HepG2 (cell line): ENCODE results near the gene DAD1. TPM values are rescaled to one million over a fixed set of nuclear protein-coding genes. Genes with fewer than 3 reads are reported as not detected.

Experiments used
- AHR ChIP-seq: IDR thresholded peaks from 2 replicates; pipeline ENCODE4 v1.6.1; 2018; ENCODE audit warnings: missing genetic modification reagents, missing compliant biosample characterization
- CHD4 ChIP-seq: fragments of 200-600 bp; sonication (generic); IDR thresholded peaks from 2 replicates; pipeline ENCODE4 v1.7.0; 2017; ENCODE audit warnings: mild to moderate bottlenecking, low read length, borderline replicate concordance
- EHMT2 ChIP-seq: fragments of 200-600 bp; sonication (generic); IDR thresholded peaks from 2 replicates; pipeline ENCODE4 v1.7.0; 2017; ENCODE audit warnings: antibody characterized with exemption, low read depth, low read length, borderline replicate concordance
- HNRNPLL ChIP-seq: fragments of 200-400 bp; formaldehyde crosslinking; IDR thresholded peaks from 2 replicates; pipeline ENCODE4 v1.6.1; 2017; ENCODE audit warnings: mild to moderate bottlenecking, low read depth, low read length; ENCODE audit not compliant: poor library complexity, severe bottlenecking
- HOXA9 ChIP-seq: sonication (generic); formaldehyde crosslinking; IDR thresholded peaks from 2 replicates; pipeline ENCODE4 v1.8.1; 2022; ENCODE audit warnings: missing genetic modification reagents, mild to moderate bottlenecking, moderate library complexity, borderline replicate concordance
- MIER2 ChIP-seq: IDR thresholded peaks from 2 replicates; pipeline ENCODE4 v1.6.1; 2016; ENCODE audit warnings: missing biosample characterization, missing genetic modification reagents
- PAWR ChIP-seq: sonication (generic); formaldehyde crosslinking; IDR thresholded peaks from 2 replicates; pipeline ENCODE4 v1.4.0; 2020; ENCODE audit warnings: missing genetic modification reagents, mild to moderate bottlenecking, borderline replicate concordance
- PCBP1 ChIP-seq: fragments of 200-400 bp; formaldehyde crosslinking; IDR thresholded peaks from 2 replicates; pipeline ENCODE4 v1.6.1; 2017; ENCODE audit warnings: mild to moderate bottlenecking, low read depth, low read length, borderline replicate concordance
- PHF21A ChIP-seq: sonication (generic); formaldehyde crosslinking; IDR thresholded peaks from 2 replicates; pipeline ENCODE4 v1.5.0; 2020; ENCODE audit warnings: mild to moderate bottlenecking, missing genetic modification reagents
- PHF5A ChIP-seq: IDR thresholded peaks from one replicate; pipeline ENCODE4 v1.6.1; 2018; ENCODE audit warnings: low read depth, missing genetic modification reagents; ENCODE audit not compliant: unreplicated experiment
- RFX5 ChIP-seq: IDR thresholded peaks from 2 replicates; pipeline ENCODE4 v1.6.1; 2011; ENCODE audit warnings: low read depth, low read length, improper control_type of control experiment
- SATB2 ChIP-seq: sonication (generic); formaldehyde crosslinking; IDR thresholded peaks from 2 replicates; pipeline ENCODE4 v1.5.0; 2020; ENCODE audit warnings: missing genetic modification reagents
- SMAD3 ChIP-seq: sonication (generic); formaldehyde crosslinking; IDR thresholded peaks from 2 replicates; pipeline ENCODE4 v1.4.0; 2020; ENCODE audit warnings: missing genetic modification reagents
- YY1 ChIP-seq: IDR thresholded peaks from 2 replicates; pipeline ENCODE4 v1.6.1; 2011; ENCODE audit warnings: low read length, low read depth, moderate library complexity, mild to moderate bottlenecking; ENCODE audit not compliant: insufficient read depth, insufficient replicate concordance
- ZMYM3 ChIP-seq: sonication (generic); formaldehyde crosslinking; IDR thresholded peaks from 2 replicates; pipeline ENCODE4 v1.5.1; 2020; ENCODE audit warnings: mild to moderate bottlenecking, missing genetic modification reagents
- ZNF468 ChIP-seq: sonication (generic); formaldehyde crosslinking; IDR thresholded peaks from 2 replicates; pipeline ENCODE4 v1.8.0; 2022; ENCODE audit warnings: mild to moderate bottlenecking, moderate library complexity, missing genetic modification reagents
- ZNF768 ChIP-seq: sonication (generic); formaldehyde crosslinking; IDR thresholded peaks from 2 replicates; pipeline ENCODE4 v1.4.0; 2020; ENCODE audit warnings: missing genetic modification reagents
- polyA plus RNA-seq, 8 experiments: library from polyadenylated mRNA; depleted of rRNA in 3 of 8; stranded (reverse) in 7 of 8; unstranded in 1 of 8; fragments of >200 nt; fragmentation: Illumina TruSeq in 4 of 8; extraction: Trizol in 4 of 8; gene quantifications; 2 replicates each; pipeline versions ENCODE4 v1.2.1 to v1.2.3, GENCODE V29; 2011 to 2016; ENCODE audit warnings: low read depth in 4 of 8, missing spikeins in 1 of 8, mixed read lengths in 1 of 8; ENCODE audit not compliant: insufficient read depth in 1 of 8
- total RNA-seq, 5 experiments: library from RNA; depleted of rRNA; stranded (reverse); fragments of >200 nt; fragmentation: Illumina TruSeq; extraction: Trizol; gene quantifications; 2 replicates each; pipeline ENCODE4 v1.2.3, GENCODE V29; 2016; ENCODE audit warnings: low read depth in 1 of 5
- TF ChIP-seq, protein P1 (sequence below): IDR thresholded peaks from 2 replicates; pipeline ENCODE4 v1.6.1; 2016; ENCODE audit warnings: mild to moderate bottlenecking
- TF ChIP-seq, protein P2 (sequence below): sonication (generic); formaldehyde crosslinking; IDR thresholded peaks from 2 replicates; pipeline ENCODE4 v1.4.0; 2020; ENCODE audit warnings: missing genetic modification reagents
- TF ChIP-seq, protein P3 (sequence below): sonication (generic); formaldehyde crosslinking; IDR thresholded peaks from 2 replicates; pipeline ENCODE4 v1.4.0; 2020; ENCODE audit warnings: missing genetic modification reagents, low read depth, mild to moderate bottlenecking, borderline replicate concordance
- TF ChIP-seq, protein P4 (sequence below): sonication (generic); formaldehyde crosslinking; IDR thresholded peaks from 2 replicates; pipeline ENCODE4 v1.8.0; 2022; ENCODE audit warnings: missing genetic modification reagents, mild to moderate bottlenecking, inconsistent platforms, borderline replicate concordance
- TF ChIP-seq, protein P5 (sequence below): sonication (generic); formaldehyde crosslinking; IDR thresholded peaks from 2 replicates; pipeline ENCODE4 v1.5.0; 2020; ENCODE audit warnings: mild to moderate bottlenecking, missing genetic modification reagents, moderate library complexity

DAD1 gene
- total and polyA plus RNA-seq, 2 of the 13 experiments (the other 11 are each of a cell fraction or from before 2014, with no cell fraction given): 558 to 626 TPM

DNA sequence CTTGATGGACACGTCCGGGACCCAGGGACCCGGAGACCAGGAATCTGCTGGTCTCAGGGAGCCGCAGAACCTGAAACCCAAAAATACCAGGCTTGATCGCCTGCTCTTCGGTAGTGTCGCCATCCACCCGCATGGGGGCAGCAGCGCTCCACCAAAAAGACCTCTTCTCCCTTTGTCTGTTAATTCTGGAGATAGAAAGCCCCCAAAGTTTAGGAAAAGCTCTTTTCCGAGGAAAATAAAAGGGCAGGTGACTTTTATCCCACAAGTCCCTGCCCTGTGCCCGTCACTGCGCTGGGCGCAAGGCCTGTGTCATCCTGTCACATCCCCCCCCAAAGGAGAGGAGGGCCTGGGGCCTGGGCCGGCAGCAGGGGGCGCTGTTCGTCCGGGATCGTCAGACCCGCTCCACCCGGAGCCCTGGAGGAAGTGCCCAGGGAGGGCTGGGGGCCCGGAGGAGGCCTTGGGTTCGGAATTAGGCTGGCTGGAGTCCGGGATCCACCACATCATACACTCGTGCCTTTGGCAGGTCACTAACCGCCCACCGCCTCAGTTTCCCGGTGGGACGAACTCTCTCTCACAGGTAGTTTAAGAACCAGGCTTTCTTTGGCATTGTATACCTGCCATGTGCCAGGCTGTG, 31.9 kb downstream of the DAD1 start (continued):
- no peak for TF ChIP-seq SATB2 (CRISPR knock-in tag)
- TF ChIP-seq EHMT2: no peak
- TF ChIP-seq ZMYM3 (CRISPR knock-in tag): peak; percentile 77
- no peak for TF ChIP-seq PAWR (CRISPR knock-in tag)
- TF ChIP-seq, protein P1, sequence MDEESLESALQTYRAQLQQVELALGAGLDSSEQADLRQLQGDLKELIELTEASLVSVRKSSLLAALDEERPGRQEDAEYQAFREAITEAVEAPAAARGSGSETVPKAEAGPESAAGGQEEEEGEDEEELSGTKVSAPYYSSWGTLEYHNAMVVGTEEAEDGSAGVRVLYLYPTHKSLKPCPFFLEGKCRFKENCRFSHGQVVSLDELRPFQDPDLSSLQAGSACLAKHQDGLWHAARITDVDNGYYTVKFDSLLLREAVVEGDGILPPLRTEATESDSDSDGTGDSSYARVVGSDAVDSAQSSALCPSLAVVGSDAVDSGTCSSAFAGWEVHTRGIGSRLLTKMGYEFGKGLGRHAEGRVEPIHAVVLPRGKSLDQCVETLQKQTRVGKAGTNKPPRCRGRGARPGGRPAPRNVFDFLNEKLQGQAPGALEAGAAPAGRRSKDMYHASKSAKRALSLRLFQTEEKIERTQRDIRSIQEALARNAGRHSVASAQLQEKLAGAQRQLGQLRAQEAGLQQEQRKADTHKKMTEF (CRISPR knock-in tag): peak; percentile 89; the same call in 1 of the 2 replicates
- peak; percentile 42; the same call in 1 of the 2 replicates for TF ChIP-seq HOXA9
- TF ChIP-seq AHR (CRISPR knock-in tag): peak; percentile 96
- peak; percentile 68 for TF ChIP-seq HNRNPLL
- TF ChIP-seq CHD4: peak; percentile 81; the same call in 1 of the 2 replicates
- TF ChIP-seq, protein P2, sequence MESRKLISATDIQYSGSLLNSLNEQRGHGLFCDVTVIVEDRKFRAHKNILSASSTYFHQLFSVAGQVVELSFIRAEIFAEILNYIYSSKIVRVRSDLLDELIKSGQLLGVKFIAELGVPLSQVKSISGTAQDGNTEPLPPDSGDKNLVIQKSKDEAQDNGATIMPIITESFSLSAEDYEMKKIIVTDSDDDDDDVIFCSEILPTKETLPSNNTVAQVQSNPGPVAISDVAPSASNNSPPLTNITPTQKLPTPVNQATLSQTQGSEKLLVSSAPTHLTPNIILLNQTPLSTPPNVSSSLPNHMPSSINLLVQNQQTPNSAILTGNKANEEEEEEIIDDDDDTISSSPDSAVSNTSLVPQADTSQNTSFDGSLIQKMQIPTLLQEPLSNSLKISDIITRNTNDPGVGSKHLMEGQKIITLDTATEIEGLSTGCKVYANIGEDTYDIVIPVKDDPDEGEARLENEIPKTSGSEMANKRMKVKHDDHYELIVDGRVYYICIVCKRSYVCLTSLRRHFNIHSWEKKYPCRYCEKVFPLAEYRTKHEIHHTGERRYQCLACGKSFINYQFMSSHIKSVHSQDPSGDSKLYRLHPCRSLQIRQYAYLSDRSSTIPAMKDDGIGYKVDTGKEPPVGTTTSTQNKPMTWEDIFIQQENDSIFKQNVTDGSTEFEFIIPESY: peak; percentile 59; the same call in 1 of the 2 replicates
- TF ChIP-seq, protein P3, sequence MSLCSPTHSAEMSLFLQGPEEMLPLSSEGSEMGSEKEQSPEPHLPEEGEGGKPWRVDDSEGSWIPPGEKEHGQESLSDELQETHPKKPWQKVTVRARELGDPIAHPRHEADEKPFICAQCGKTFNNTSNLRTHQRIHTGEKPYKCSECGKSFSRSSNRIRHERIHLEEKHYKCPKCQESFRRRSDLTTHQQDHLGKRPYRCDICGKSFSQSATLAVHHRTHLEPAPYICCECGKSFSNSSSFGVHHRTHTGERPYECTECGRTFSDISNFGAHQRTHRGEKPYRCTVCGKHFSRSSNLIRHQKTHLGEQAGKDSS (CRISPR knock-in tag): peak; percentile 88; the same call in 1 of the 2 replicates
- TF ChIP-seq, protein P4, sequence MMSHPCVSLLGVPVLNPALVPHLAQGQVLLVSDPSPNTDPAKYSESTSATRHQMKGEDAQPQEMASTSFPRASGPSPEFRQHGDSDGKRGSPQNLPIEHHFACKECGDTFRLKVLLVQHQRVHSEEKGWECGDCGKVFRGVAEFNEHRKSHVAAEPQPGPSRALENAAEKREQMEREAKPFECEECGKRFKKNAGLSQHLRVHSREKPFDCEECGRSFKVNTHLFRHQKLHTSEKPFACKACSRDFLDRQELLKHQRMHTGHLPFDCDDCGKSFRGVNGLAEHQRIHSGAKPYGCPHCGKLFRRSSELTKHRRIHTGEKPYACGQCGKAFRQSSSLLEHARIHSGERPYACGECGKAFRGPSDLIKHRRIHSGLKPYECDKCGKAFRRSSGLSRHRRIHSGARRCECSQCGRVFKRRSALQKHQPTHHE (CRISPR knock-in tag): no peak
- TF ChIP-seq ZNF468 (CRISPR knock-in tag): no peak
- peak; percentile 66 for TF ChIP-seq MIER2 (CRISPR knock-in tag)
- TF ChIP-seq, protein P5, sequence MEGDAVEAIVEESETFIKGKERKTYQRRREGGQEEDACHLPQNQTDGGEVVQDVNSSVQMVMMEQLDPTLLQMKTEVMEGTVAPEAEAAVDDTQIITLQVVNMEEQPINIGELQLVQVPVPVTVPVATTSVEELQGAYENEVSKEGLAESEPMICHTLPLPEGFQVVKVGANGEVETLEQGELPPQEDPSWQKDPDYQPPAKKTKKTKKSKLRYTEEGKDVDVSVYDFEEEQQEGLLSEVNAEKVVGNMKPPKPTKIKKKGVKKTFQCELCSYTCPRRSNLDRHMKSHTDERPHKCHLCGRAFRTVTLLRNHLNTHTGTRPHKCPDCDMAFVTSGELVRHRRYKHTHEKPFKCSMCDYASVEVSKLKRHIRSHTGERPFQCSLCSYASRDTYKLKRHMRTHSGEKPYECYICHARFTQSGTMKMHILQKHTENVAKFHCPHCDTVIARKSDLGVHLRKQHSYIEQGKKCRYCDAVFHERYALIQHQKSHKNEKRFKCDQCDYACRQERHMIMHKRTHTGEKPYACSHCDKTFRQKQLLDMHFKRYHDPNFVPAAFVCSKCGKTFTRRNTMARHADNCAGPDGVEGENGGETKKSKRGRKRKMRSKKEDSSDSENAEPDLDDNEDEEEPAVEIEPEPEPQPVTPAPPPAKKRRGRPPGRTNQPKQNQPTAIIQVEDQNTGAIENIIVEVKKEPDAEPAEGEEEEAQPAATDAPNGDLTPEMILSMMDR: peak; percentile 98
- peak; percentile 82; the same call in 1 of the 2 replicates for TF ChIP-seq PHF21A (CRISPR knock-in tag)
- 0 out of 2 replicates have a peak, but pooled peaks have one; percentile 47 for TF ChIP-seq PCBP1
- peak; percentile 84; the same call in 1 of the 2 replicates for TF ChIP-seq SMAD3
- TF ChIP-seq YY1: peak; percentile 55
- TF ChIP-seq ZNF768 (CRISPR knock-in tag): peak; percentile 86; the same call in 1 of the 2 replicates
- TF ChIP-seq RFX5: no peak; the same call in 1 of the 2 replicates
- peak; percentile 51 for TF ChIP-seq PHF5A
